K562 (cell line): Measurements from ENCODE around the gene GLRA3. TPM values are rescaled to one million over a fixed set of nuclear protein-coding genes. Genes with fewer than 3 reads are reported as not detected.
A peak's percentile ranks its signal among the peaks of the same experiment; 100 is the strongest.

Experiments
- ATAC-seq: fragments of 200-7000 bp; cut with Tn5 transposase; 3 replicates; pipeline ENCODE4 v1.9.1; 2020; ENCODE audit warnings: moderate library complexity
- BruUV-seq: library from RNA; stranded (reverse); fragments of 400-500 nt; replicated peaks from 2 replicates; lab custom pipeline; 2021; lab: Mats Ljungman, UMichigan
- CTCF ChIA-PET: fragments of 300-600 bp; formaldehyde crosslinking; extraction: SDS; loops from one replicate; lab custom pipeline; 2021; ENCODE audit warnings: low intra/inter-chr PET ratio; lab: Yijun Ruan, JAX
- POLR2A ChIA-PET: fragments of 300-600, 350-650 bp; sonication (Branson Sonifier 250); formaldehyde crosslinking; extraction: SDS; loops from one replicate; lab custom pipeline; 2021; ENCODE audit warnings: antibody characterized with exemption, inconsistent platforms; lab: Yijun Ruan, JAX
- DNase-seq, 4 experiments: peaks; one replicate each; pipeline versions ENCODE4 v3.0.0 to v3.0.0-alpha.2; 2011 to 2018; ENCODE audit warnings: low spot score in 3 of 4, mixed read lengths in 3 of 4; ENCODE audit errors: extremely low read depth in 1 of 4
- FAIRE-seq: peaks from 2 replicates; lab custom pipeline; 2011; peaks lifted over from hg19 to GRCh38; lab: Jason Lieb, UNC
- H2AFZ ChIP-seq: 2 replicates; pipeline ENCODE4 v1.6.0; 2011; ENCODE audit warnings: low read depth, low read length, control low read depth, inconsistent platforms
- H3K27ac ChIP-seq: fragments of 200-600 bp; 3 replicates; pipeline ENCODE4 v1.8.0; 2011; ENCODE audit warnings: low read depth, mild to moderate bottlenecking, control low read depth, inconsistent platforms, low read length, moderate library complexity, mixed read lengths; ENCODE audit errors: extremely low read depth
- H3K27me3 ChIP-seq, 2 experiments: fragments of 300-600 bp in 1 of 2; 2 replicates in 1 of 2; 3 replicates in 1 of 2; pipeline versions ENCODE4 v1.6.0 to v1.8.0; 2011; ENCODE audit warnings: inconsistent platforms in 2 of 2, low read length in 2 of 2, mild to moderate bottlenecking in 1 of 2, mixed read lengths in 1 of 2, moderate library complexity in 1 of 2; ENCODE audit not compliant: control insufficient read depth in 2 of 2, insufficient read depth in 2 of 2
- H3K36me3 ChIP-seq: fragments of 300-600 bp; 3 replicates; pipeline ENCODE4 v1.8.0; 2011; ENCODE audit warnings: mild to moderate bottlenecking, low read length, inconsistent platforms; ENCODE audit not compliant: control insufficient read depth, insufficient read depth
- H3K4me1 ChIP-seq, 2 experiments: fragments of 200-600 bp in 1 of 2; replicated peaks in 1 of 2; 2 replicates in 1 of 2; 3 replicates in 1 of 2; pipeline versions ENCODE4 v1.5.1 to v1.8.0; 2011; ENCODE audit warnings: inconsistent platforms in 2 of 2, low read length in 2 of 2, mild to moderate bottlenecking in 1 of 2, mixed read lengths in 1 of 2, moderate library complexity in 1 of 2; ENCODE audit not compliant: control insufficient read depth in 2 of 2, insufficient read depth in 2 of 2
- H3K4me2 ChIP-seq: 2 replicates; pipeline ENCODE4 v1.6.1; 2011; ENCODE audit warnings: low read length, control low read depth, inconsistent platforms, mixed read lengths; ENCODE audit not compliant: insufficient read depth
- H3K4me3 ChIP-seq: fragments of 200-600 bp; sonication (generic), shearing (Covaris generic); 2 replicates; pipeline ENCODE4 v1.5.1; 2016; ENCODE audit warnings: control low read depth, inconsistent platforms
- H3K79me2 ChIP-seq: fragments of 200-600 bp; 3 replicates; pipeline ENCODE4 v1.8.0; 2011; ENCODE audit warnings: low read length, inconsistent platforms; ENCODE audit not compliant: control insufficient read depth, insufficient read depth
- H3K9ac ChIP-seq, 2 experiments: 2 replicates each; pipeline versions ENCODE4 v1.6.0 to v1.6.1; 2011; ENCODE audit warnings: low read depth in 2 of 2, low read length in 2 of 2, control low read depth in 1 of 2, inconsistent platforms in 1 of 2, mild to moderate bottlenecking in 1 of 2, mixed read lengths in 1 of 2; ENCODE audit not compliant: insufficient read depth in 1 of 2
- H3K9me1 ChIP-seq: one replicate; pipeline ENCODE4 v1.6.0; 2011; ENCODE audit warnings: inconsistent platforms, mild to moderate bottlenecking, low read length, moderate library complexity; ENCODE audit not compliant: control insufficient read depth, insufficient read depth
- H3K9me3 ChIP-seq: replicated peaks from 2 replicates; pipeline ENCODE4 v1.5.1; 2011; ENCODE audit warnings: low read depth, low read length, inconsistent platforms; ENCODE audit not compliant: control insufficient read depth, insufficient read depth
- H4K20me1 ChIP-seq: replicated peaks from 2 replicates; pipeline ENCODE4 v1.6.1; 2011; ENCODE audit warnings: low read length, inconsistent platforms, mixed read lengths; ENCODE audit not compliant: control insufficient read depth, insufficient read depth
- ARID1B ChIP-seq: fragments of 450-650 bp; IDR thresholded peaks from 2 replicates; pipeline ENCODE4 v1.6.1; 2016; ENCODE audit warnings: antibody characterized with exemption, mild to moderate bottlenecking, inconsistent platforms
- ARID2 ChIP-seq: fragments of 450-650 bp; IDR thresholded peaks from 2 replicates; pipeline ENCODE4 v1.6.1; 2017; ENCODE audit warnings: antibody characterized with exemption, mild to moderate bottlenecking
- ATF1 ChIP-seq, 2 experiments: fragments of 450-650 bp in 1 of 2; IDR thresholded peaks; 2 replicates each; pipeline ENCODE4 v1.6.1; 2016; ENCODE audit warnings: missing compliant biosample characterization in 1 of 2, missing genetic modification characterization in 1 of 2
- ATF6 ChIP-seq: sonication (generic); formaldehyde crosslinking; IDR thresholded peaks from 2 replicates; pipeline ENCODE4 v1.4.0; 2020; ENCODE audit warnings: mild to moderate bottlenecking, missing genetic modification reagents
- BHLHE40 ChIP-seq: IDR thresholded peaks from 2 replicates; pipeline ENCODE4 v1.6.1; 2011; ENCODE audit warnings: low read length, improper control_type of control experiment
- CBFA2T3 ChIP-seq: fragments of 450-650 bp; IDR thresholded peaks from 2 replicates; pipeline ENCODE4 v1.6.1; 2017
- CHD2 ChIP-seq: IDR thresholded peaks from 2 replicates; pipeline ENCODE4 v1.6.1; 2011; ENCODE audit warnings: low read depth, low read length
- CXXC5 ChIP-seq: fragments of 250-450 bp; sonication (Bioruptor Pico); IDR thresholded peaks from 2 replicates; pipeline ENCODE4 v1.8.0; 2022; ENCODE audit warnings: inconsistent platforms, mild to moderate bottlenecking, moderate library complexity
- DPF2 ChIP-seq: fragments of 450-650 bp; IDR thresholded peaks from 2 replicates; pipeline ENCODE4 v1.6.1; 2016
- LEF1 ChIP-seq: fragments of 450-650 bp; IDR thresholded peaks from 2 replicates; pipeline ENCODE4 v1.6.1; 2016; ENCODE audit warnings: mild to moderate bottlenecking
- MED1 ChIP-seq: sonication (generic); formaldehyde crosslinking; IDR thresholded peaks from 2 replicates; pipeline ENCODE4 v1.8.1; 2023; ENCODE audit warnings: missing genetic modification reagents, borderline replicate concordance
- MEIS2 ChIP-seq: fragments of 450-650 bp; IDR thresholded peaks from 2 replicates; pipeline ENCODE4 v1.6.1; 2014; ENCODE audit warnings: mild to moderate bottlenecking; ENCODE audit not compliant: partially characterized antibody
- MTA3 ChIP-seq: fragments of 450-650 bp; formaldehyde crosslinking; IDR thresholded peaks from 2 replicates; pipeline ENCODE4 v1.6.1; 2017; ENCODE audit warnings: mild to moderate bottlenecking, borderline replicate concordance
- MYNN ChIP-seq, 2 experiments: sonication (generic); formaldehyde crosslinking in 1 of 2; IDR thresholded peaks; 2 replicates each; pipeline versions ENCODE4 v1.5.0 to v1.6.1; 2016 to 2020; ENCODE audit warnings: antibody characterized with exemption in 1 of 2, missing genetic modification reagents in 1 of 2
- NCOA4 ChIP-seq: fragments of 450-650 bp; IDR thresholded peaks from 2 replicates; pipeline ENCODE4 v1.6.1; 2018; ENCODE audit warnings: mild to moderate bottlenecking; ENCODE audit not compliant: partially characterized antibody
- SMARCA4 ChIP-seq: fragments of 450-650 bp; IDR thresholded peaks from 2 replicates; pipeline ENCODE4 v1.6.1; 2016
- SPI1 ChIP-seq: IDR thresholded peaks from 2 replicates; pipeline ENCODE4 v1.6.1; 2011; ENCODE audit warnings: low read depth, low read length, control low read depth, borderline replicate concordance
- SRSF3 ChIP-seq: fragments of 200-400 bp; formaldehyde crosslinking; IDR thresholded peaks from 2 replicates; pipeline ENCODE4 v1.6.1; 2016; ENCODE audit warnings: mild to moderate bottlenecking, low read length, moderate library complexity; ENCODE audit not compliant: insufficient read depth
- TAL1 ChIP-seq: fragments of 450-650 bp; IDR thresholded peaks from 2 replicates; pipeline ENCODE4 v1.6.1; 2016; ENCODE audit warnings: mild to moderate bottlenecking
- TEAD2 ChIP-seq: fragments of 450-650 bp; IDR thresholded peaks from 2 replicates; pipeline ENCODE4 v1.6.1; 2016; ENCODE audit warnings: missing genetic modification characterization, control low read depth, missing compliant biosample characterization
- XRCC3 ChIP-seq: fragments of 450-650 bp; IDR thresholded peaks from 2 replicates; pipeline ENCODE4 v1.6.1; 2017; ENCODE audit warnings: mild to moderate bottlenecking, moderate library complexity
- XRCC5 ChIP-seq: fragments of 200-400 bp; formaldehyde crosslinking; IDR thresholded peaks from 2 replicates; pipeline ENCODE4 v1.6.1; 2017; ENCODE audit warnings: low read depth, mild to moderate bottlenecking, low read length
- ZNF277 ChIP-seq: fragments of 250-450 bp; sonication (Bioruptor Pico); IDR thresholded peaks from 2 replicates; pipeline ENCODE4 v1.8.0; 2022; ENCODE audit warnings: inconsistent platforms, mild to moderate bottlenecking, moderate library complexity, borderline replicate concordance
- WGBS: fragments of 100-300 bp; shearing (Covaris generic); methylation state at CpG from one replicate; pipeline ENCODE4 v1.1.6; 2016; ENCODE audit warnings: low coverage, mixed read lengths; ENCODE audit not compliant: insufficient coverage; ENCODE audit errors: missing lambda C conversion rate; 5-methylcytosine and 5-hydroxymethylcytosine counted together
- in situ Hi-C: fragments of 300-500 bp; cut with MboI; formaldehyde crosslinking; loops from 4 replicates; pipeline ENCODE4 v1.15.0; 2018; ENCODE audit warnings: inconsistent platforms, mixed read lengths
- intact Hi-C: fragments of 100-400 bp; cut with micrococcal nuclease; formaldehyde crosslinking; loops from 2 replicates; pipeline ENCODE4 v1.14.2; 2022
- polyA plus RNA-seq, 8 experiments: library from polyadenylated mRNA; depleted of rRNA in 4 of 8; stranded (reverse) in 5 of 8; unstranded in 3 of 8; fragments of >200 nt; fragmentation: Nextera tagmentation in 2 of 8; fragmentation: Illumina TruSeq in 1 of 8; extraction: Ambion mirVana in 2 of 8; extraction: Trizol in 1 of 8; gene quantifications; 2 replicates each; pipeline versions ENCODE4 v1.2.1 to v1.2.3, GENCODE V29; 2011 to 2014; ENCODE audit warnings: inconsistent platforms in 1 of 8, missing spikeins in 1 of 8
- total RNA-seq, 7 experiments: library from RNA; depleted of rRNA in 6 of 7; stranded (reverse); fragments of >200 nt in 6 of 7; fragmentation: Illumina TruSeq in 2 of 7; extraction: Trizol in 2 of 7; gene quantifications; 2 replicates each; pipeline versions ENCODE4 v1.2.1 to v1.2.3, GENCODE V29; 2011 to 2021; ENCODE audit warnings: low replicate concordance in 1 of 7

The GLRA3 gene
- total and polyA plus RNA-seq, 9 of the 15 experiments (the other 6 are each of a cell fraction or from before 2014, with no cell fraction given): 0.06 to 0.14 (median 0.08) TPM; not detected in 2

- Histone ChIP-seq H3K9ac (peak overlapping the region in 1 of 2 experiments; percentile 46; a peak in 2 of 4 replicates), H3K27ac (peak overlapping the region; percentile 52; the same call in 2 of the 3 replicates), H3K4me1 (peaks cover 0 to 19% of the 10 kb centered on the region in 2 experiments; a peak in 2 of 5 replicates), H2AFZ (peak overlapping the region; percentile 78), H3K4me3 (no peak overlapping the region), H3K79me2 (no peaks in the 10 kb centered on the region), H3K36me3 (no peaks in the 10 kb centered on the region), H3K4me2 (peak overlapping the region; percentile 69), H4K20me1 (no peaks in the 10 kb centered on the region), H3K9me1 (no peaks in the 10 kb centered on the region), H3K9me3 (no peaks in the 10 kb centered on the region), H3K27me3 (no peaks in the 10 kb centered on the region)
- WGBS: 17% methylated on average over 4 of the region's 4 CpGs
- ChIA-PET CTCF (no interaction called here), POLR2A (no interaction called here)
- intact Hi-C loops (loop anchor here (10.0 kb wide), 1 partner anchor 1670 kb away; no protein-coding TSS in a partner anchor), in situ Hi-C loops (no loop called here)
- no TSS peak for BruUV-seq
- peak in 3 of 4 experiments; percentile 13 to 83 (median 41) for DNase-seq
- peak; percentile 87 for ATAC-seq
- FAIRE-seq: peak; percentile 92
- TF ChIP-seq MYNN (IDR thresholded peaks at IDR 0.05) (no peak), MYNN (CRISPR knock-in tag; IDR thresholded peaks at IDR 0.05) (no peak), SPI1 (no peak), CHD2 (no peak), SRSF3 (no peak), ARID2 (no peak), XRCC5 (no peak), ATF6 (no peak), CXXC5 (peak; percentile 16; the same call in 1 of the 2 replicates), LEF1 (peak; percentile 28; the same call in 1 of the 2 replicates), CBFA2T3 (peak; percentile 89), MTA3 (no peak), MED1 (CRISPR knock-in tag) (no peak), TEAD2 (tag) (no peak), BHLHE40 (no peak), XRCC3 (no peak), ARID1B (peak; percentile 81), ATF1 (CRISPR knock-in tag; IDR thresholded peaks at IDR 0.05) (no peak), ATF1 (tag; IDR thresholded peaks at IDR 0.05) (peak; percentile 57), ZNF277 (CRISPR knock-in tag) (no peak), SMARCA4 (peak; percentile 75), NCOA4 (no peak), MEIS2 (no peak), DPF2 (peak; percentile 83), TAL1 (peak; percentile 69; the same call in 1 of the 2 replicates)
These were observed 174.4 kb downstream of the GLRA3 start for GRCh38 chr4:174654634-174655033.
